Ovary (tissue), 9 donors: Measurements from ENCODE around the gene ETV6. TPM values are rescaled to one million over a fixed set of nuclear protein-coding genes. Genes with fewer than 3 reads are reported as not detected.

Source experiments
- DNase-seq, 5 donors: peaks; one replicate each; pipeline ENCODE4 v3.0.0-alpha.2; 2019 to 2020
- H3K27ac ChIP-seq, 2 donors: fragments of 200-600 bp; one replicate each; pipeline versions ENCODE4 v1.5.1 to v1.8.0; 2019 to 2022
- H3K27me3 ChIP-seq: fragments of 200-600 bp; one replicate; pipeline ENCODE4 v1.8.0; 2022
- H3K36me3 ChIP-seq: fragments of 200-600 bp; sonication (generic); one replicate; pipeline ENCODE4 v1.5.1; 2019
- H3K4me1 ChIP-seq: one replicate; pipeline ENCODE4 v1.8.1; 2013; ENCODE audit warnings: mild to moderate bottlenecking, moderate library complexity; ENCODE audit not compliant: insufficient read depth
- H3K4me3 ChIP-seq: fragments of 200-600 bp; sonication (generic); one replicate; pipeline ENCODE4 v1.5.1; 2017
- H3K9me3 ChIP-seq, 2 donors: fragments of 200-600 bp in 1 of 2; sonication (generic) in 1 of 2; one replicate each; pipeline versions ENCODE4 v1.5.1 to v1.8.1; 2013 to 2019; ENCODE audit warnings: mild to moderate bottlenecking in 1 of 2, moderate library complexity in 1 of 2
- EP300 ChIP-seq: sonication (generic); formaldehyde crosslinking; IDR thresholded peaks from one replicate; pipeline ENCODE4 v1.6.1; 2017; ENCODE audit warnings: antibody characterized with exemption
- POLR2A ChIP-seq: fragments of 450-650 bp; IDR thresholded peaks from one replicate; pipeline ENCODE4 v1.6.1; 2017; ENCODE audit warnings: antibody characterized with exemption, mild to moderate bottlenecking, moderate library complexity
- WGBS, 3 donors: extraction: QIAGEN DNeasy Blood & Tissue Kit in 1 of 3; methylation state at CpG; one replicate each; pipeline versions ENCODE4 v1.1.5 to v1.1.7; 2013 to 2017; 5-methylcytosine and 5-hydroxymethylcytosine counted together
- intact Hi-C, 4 donors: fragments of 100-400 bp; cut with DNase I; formaldehyde crosslinking; loops; one replicate each; pipeline versions ENCODE4 v1.11.0 to v1.15.1; 2022 to 2023
- polyA plus RNA-seq, 2 donors: library from polyadenylated mRNA; stranded (reverse); fragments of 200-250 nt in 1 of 2; fragments of 350-450 nt in 1 of 2; fragmentation: Illumina TruSeq in 1 of 2; extraction: RNeasy Lipid Tissue Mini Kit (QIAGEN cat#74804) in 1 of 2; gene quantifications; one replicate each; pipeline ENCODE4 v1.2.3, GENCODE V29; 2013 to 2014
- total RNA-seq, 7 donors: library from RNA; depleted of rRNA in 2 of 7; stranded (reverse); fragments of >200 nt in 2 of 7; fragmentation: NEBNext Ultra II Directional in 3 of 7; extraction: Animal tissue kit (Norgen Biotek cat#: 25700) in 3 of 7; gene quantifications; one replicate each; pipeline versions ENCODE4 v1.1.0 to v1.2.4, GENCODE V29; 2016 to 2023
- TF ChIP-seq, protein P1 (sequence below), 3 donors: fragments of 450-650 bp in 2 of 3; fragments of 200-600 bp in 1 of 3; IDR thresholded peaks; one replicate each; pipeline versions ENCODE4 v1.5.1 to v1.8.0; 2016 to 2022; ENCODE audit warnings: antibody characterized with exemption in 3 of 3, mild to moderate bottlenecking in 1 of 3
- donor health status: DM: no; HTN: no; CAD: no; lungs with moderate emphysema.
- donor health status: DM: no; HTN: no; CAD: no.
- donor health status: Bipolar disorder and iron deficiency.
- donor health status: DM: yes; HTN: yes; CAD: no.
- donor health status: DM: no; HTN: no; CAD: no.
- donor health status: DM: yes; HTN: yes; CAD: no.

The ETV6 gene
- total and polyA plus RNA-seq, 9 donors: 4.4 to 34.6 (median 18.3) TPM

DNA sequence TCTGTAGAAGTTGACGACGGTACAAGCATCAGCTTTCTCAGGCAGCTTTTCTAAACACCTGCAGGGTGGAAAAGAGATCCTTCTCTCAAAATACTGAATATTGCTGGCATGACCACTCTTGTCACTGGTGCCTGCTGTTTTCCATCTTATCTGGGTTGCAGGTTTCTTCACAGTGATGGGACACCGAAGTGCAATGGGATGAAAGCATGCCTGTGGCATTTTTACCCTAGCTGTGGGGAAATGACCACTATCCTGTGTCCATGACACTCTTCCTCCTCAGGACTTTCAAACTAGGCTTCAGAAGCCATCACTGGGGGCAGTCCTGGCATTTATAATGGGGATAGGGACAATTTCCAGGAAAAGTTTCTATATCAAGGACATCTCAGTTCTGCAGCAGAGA lies 98.5 kb downstream of the ETV6 start:
- Histone ChIP-seq H3K36me3 (no peaks in the 10 kb centered on the region), H3K4me3 (no peak overlapping the region), H3K9me3 (no peaks in the 10 kb centered on the region), H3K4me1 (no peaks in the 10 kb centered on the region), H3K27me3 (no peaks in the 10 kb centered on the region), H3K27ac (no peak overlapping the region)
- TF ChIP-seq EP300: no peak
- no peak for TF ChIP-seq POLR2A
- TF ChIP-seq, protein P1, sequence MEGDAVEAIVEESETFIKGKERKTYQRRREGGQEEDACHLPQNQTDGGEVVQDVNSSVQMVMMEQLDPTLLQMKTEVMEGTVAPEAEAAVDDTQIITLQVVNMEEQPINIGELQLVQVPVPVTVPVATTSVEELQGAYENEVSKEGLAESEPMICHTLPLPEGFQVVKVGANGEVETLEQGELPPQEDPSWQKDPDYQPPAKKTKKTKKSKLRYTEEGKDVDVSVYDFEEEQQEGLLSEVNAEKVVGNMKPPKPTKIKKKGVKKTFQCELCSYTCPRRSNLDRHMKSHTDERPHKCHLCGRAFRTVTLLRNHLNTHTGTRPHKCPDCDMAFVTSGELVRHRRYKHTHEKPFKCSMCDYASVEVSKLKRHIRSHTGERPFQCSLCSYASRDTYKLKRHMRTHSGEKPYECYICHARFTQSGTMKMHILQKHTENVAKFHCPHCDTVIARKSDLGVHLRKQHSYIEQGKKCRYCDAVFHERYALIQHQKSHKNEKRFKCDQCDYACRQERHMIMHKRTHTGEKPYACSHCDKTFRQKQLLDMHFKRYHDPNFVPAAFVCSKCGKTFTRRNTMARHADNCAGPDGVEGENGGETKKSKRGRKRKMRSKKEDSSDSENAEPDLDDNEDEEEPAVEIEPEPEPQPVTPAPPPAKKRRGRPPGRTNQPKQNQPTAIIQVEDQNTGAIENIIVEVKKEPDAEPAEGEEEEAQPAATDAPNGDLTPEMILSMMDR (IDR thresholded peaks at IDR 0.05): no peak
- 88 to 94% (median 94%) methylated on average over 3 of the region's 3 CpGs for WGBS, 3 donors
- DNase-seq: no peak
- intact Hi-C loops: no loop called here

GRCh38 chr12:11748903-11749302 lies 99.4 kb downstream of the ETV6 start:
- TF ChIP-seq, protein P1 (IDR thresholded peaks at IDR 0.05): no peak
- no peak for TF ChIP-seq EP300
- TF ChIP-seq POLR2A: no peak
- no peak overlapping the region for H3K27ac ChIP-seq
- intact Hi-C loops: no loop called here
- no peaks in the 10 kb centered on the region for H3K9me3 ChIP-seq
- H3K36me3 ChIP-seq: no peaks in the 10 kb centered on the region
- DNase-seq: no peak
- no peaks in the 10 kb centered on the region for H3K27me3 ChIP-seq
- H3K4me1 ChIP-seq: no peaks in the 10 kb centered on the region
- no peak overlapping the region for H3K4me3 ChIP-seq
- WGBS, 3 donors: 89 to 92% (median 91%) methylated on average over 6 of the region's 6 CpGs

GRCh38 chr12:11749943-11750690 lies 100.6 kb downstream of the ETV6 start:
- WGBS, 3 donors: 92 to 95% (median 94%) methylated on average over 11 of the region's 11 CpGs
- Histone ChIP-seq H3K27ac (no peak overlapping the region), H3K4me1 (no peaks in the 10 kb centered on the region), H3K9me3 (no peaks in the 10 kb centered on the region), H3K36me3 (no peaks in the 10 kb centered on the region), H3K4me3 (no peak overlapping the region), H3K27me3 (no peaks in the 10 kb centered on the region)
- intact Hi-C loops: no loop called here
- no peak for TF ChIP-seq EP300
- no peak for TF ChIP-seq POLR2A
- TF ChIP-seq, protein P1 (IDR thresholded peaks at IDR 0.05): no peak
- no peak for DNase-seq

DNA sequence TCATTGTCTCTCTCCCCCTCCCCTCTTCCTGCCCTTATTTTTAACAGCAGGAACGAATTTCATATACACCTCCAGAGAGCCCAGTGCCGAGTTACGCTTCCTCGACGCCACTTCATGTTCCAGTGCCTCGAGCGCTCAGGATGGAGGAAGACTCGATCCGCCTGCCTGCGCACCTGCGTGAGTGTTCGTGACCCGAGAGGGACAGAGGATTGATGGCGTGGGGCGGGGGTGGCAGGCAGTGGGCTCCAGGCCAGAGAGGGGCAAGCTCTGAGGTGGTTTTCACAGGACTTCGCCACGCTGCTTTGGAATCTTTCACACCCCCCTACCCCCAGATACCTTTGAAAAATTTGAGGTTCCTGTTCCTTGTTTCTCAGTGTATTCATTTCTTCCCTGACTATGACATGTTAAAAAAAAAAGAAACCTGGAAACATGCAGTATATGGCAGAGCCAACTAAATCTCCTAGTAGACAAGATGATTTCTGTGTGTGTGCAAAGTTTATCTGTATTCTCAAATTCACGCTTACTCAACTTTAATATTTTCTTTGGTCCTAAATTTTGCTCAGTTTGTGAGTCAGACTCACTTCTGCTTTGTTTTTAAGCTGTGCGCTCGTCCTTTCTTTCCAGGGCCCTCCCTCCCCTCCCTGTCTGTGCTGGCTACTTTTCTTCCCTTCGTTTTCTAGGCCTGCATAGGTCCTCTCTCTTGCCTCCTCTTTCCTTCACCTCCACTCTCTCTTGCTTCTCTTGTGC lies 103.1 kb downstream of the ETV6 start:
- intact Hi-C loops: no loop called here

More for the DNA sequence above, 103.1 kb downstream of the ETV6 start:
- Histone ChIP-seq H3K4me3 (no peak overlapping the region), H3K4me1 (peaks cover 3% of the 10 kb centered on the region), H3K36me3 (no peaks in the 10 kb centered on the region), H3K27me3 (no peaks in the 10 kb centered on the region), H3K9me3 (no peaks in the 10 kb centered on the region), H3K27ac (no peak overlapping the region)
- TF ChIP-seq POLR2A (no peak), EP300 (no peak)
- TF ChIP-seq, protein P1 (IDR thresholded peaks at IDR 0.05): no peak
- 85 to 91% (median 87%) methylated on average over 21 of the region's 21 CpGs for WGBS, 3 donors
- no peak for DNase-seq
